Measurements from ENCODE around the gene GTF3C1. TPM values are rescaled to one million over a fixed set of nuclear protein-coding genes. Genes with fewer than 3 reads are reported as not detected.
A peak's percentile ranks its signal among the peaks of the same experiment; 100 is the strongest.

GTF3C1 gene
- total and polyA plus RNA-seq, 2 donors (not counting 1 experiment from before 2014, with no cell fraction given): 31.2 to 49.6 TPM

- TF ChIP-seq CTCF (IDR thresholded peaks at IDR 0.05) (no peak), EZH2 (IDR thresholded peaks at IDR 0.05; ENCODE audit: borderline replicate concordance, insufficient read depth, low read depth, low read length, poor library complexity, severe bottlenecking) (no peak)
These were observed 122.2 kb downstream of the GTF3C1 start for GRCh38 chr16:27427538-27427937.

More at GRCh38 chr16:27427538-27427937, 122.2 kb downstream of the GTF3C1 start:
- Histone ChIP-seq H3K4me1 (ENCODE audit: control insufficient read depth in 2 of 2, insufficient read depth in 2 of 2, low read length in 2 of 2) (peaks cover 70 to 84% of the 10 kb centered on the region in 2 donors), H3K9me3 (ENCODE audit: control extremely low read depth in 1 of 3, control insufficient read depth in 2 of 3, insufficient read depth in 1 of 3, low read length in 2 of 3) (peaks cover 0 to 9% (median 3%) of the 10 kb centered on the region in 3 donors), H3K27me3 (replicated peaks in 1 of 4; ENCODE audit: control extremely low read depth in 1 of 4, control insufficient read depth in 3 of 4, insufficient read depth in 4 of 4, low read length in 3 of 4) (no peaks in the 10 kb centered on the region), H3K27ac (ENCODE audit: low read length in 2 of 2) (no peak overlapping the region), H3K79me2 (ENCODE audit: control insufficient read depth, insufficient read depth, low read length) (peaks cover 98% of the 10 kb centered on the region), H3K4me3 (ENCODE audit: control extremely low read depth in 1 of 5, extremely low read depth in 1 of 5, insufficient read depth in 1 of 5, low read depth in 2 of 5, low read length in 4 of 5) (no peak overlapping the region), H4K20me1 (ENCODE audit: control insufficient read depth, insufficient read depth, low read length, poor library complexity, severe bottlenecking) (peaks cover 64% of the 10 kb centered on the region), H3K36me3 (replicated peaks in 1 of 2; ENCODE audit: control extremely low read depth in 1 of 2, control insufficient read depth in 1 of 2, extremely low read depth in 1 of 2, insufficient read depth in 2 of 2, low read length in 1 of 2) (peaks cover 0 to 43% of the 10 kb centered on the region in 2 experiments), H3K4me2 (replicated peaks; ENCODE audit: low read depth, low read length, poor library complexity, severe bottlenecking) (peak overlapping the region; percentile 56), H2AFZ (ENCODE audit: insufficient read depth, low read depth, low read length, poor library complexity, severe bottlenecking) (no peak overlapping the region), H3K9ac (ENCODE audit: low read length) (no peak overlapping the region)
- CTCF ChIA-PET: interaction anchor here (0.8 to 2.7 kb wide), 12 partner anchors 20 to 254 kb away, joined by 3 to 17 read pairs (median 4); no protein-coding TSS in a partner anchor
- Mint-ChIP-seq H3K27ac (peak overlapping the region; percentile 16), H3K9me3 (ENCODE audit: insufficient read depth) (peaks cover 5% of the 10 kb centered on the region), H3K4me1 (peaks cover 76% of the 10 kb centered on the region), H3K4me3 (peak overlapping the region; percentile 30), H3K27me3 (peaks cover 4% of the 10 kb centered on the region)
- WGBS (ENCODE audit: insufficient coverage): 56% methylated on average over 3 of the region's 5 CpGs
- no peak for ATAC-seq (ENCODE audit: low read depth)
- POLR2A ChIA-PET: interaction anchor here (1.5 to 2.7 kb wide), 2 partner anchors 22 to 26 kb away, joined by 3 to 12 read pairs; partner anchors contain the start of gene IL21R
- DNase-seq: no peak
- intact Hi-C loops (cut with micrococcal nuclease): no loop called here
